NCI-H748 (cell line): Measurements from ENCODE around the gene FAHD1.

Experiments
- DNase-seq: peaks from one replicate; lab custom pipeline; 2025; ENCODE audit not compliant: unreplicated experiment; lab: John Stamatoyannopoulos, UW

Gene FAHD1

GRCh38 chr16:1826691-1827573, at the start of gene FAHD1, which contains the start of gene HAGH:
FAHD1 (plus strand) TSS chr16:1827206; CDS start chr16:1827239, 33 bp downstream.
HAGH (minus strand) TSS chr16:1826825; CDS start chr16:1826787, 38 bp downstream.
- peak; percentile 90 for DNase-seq

DNA sequence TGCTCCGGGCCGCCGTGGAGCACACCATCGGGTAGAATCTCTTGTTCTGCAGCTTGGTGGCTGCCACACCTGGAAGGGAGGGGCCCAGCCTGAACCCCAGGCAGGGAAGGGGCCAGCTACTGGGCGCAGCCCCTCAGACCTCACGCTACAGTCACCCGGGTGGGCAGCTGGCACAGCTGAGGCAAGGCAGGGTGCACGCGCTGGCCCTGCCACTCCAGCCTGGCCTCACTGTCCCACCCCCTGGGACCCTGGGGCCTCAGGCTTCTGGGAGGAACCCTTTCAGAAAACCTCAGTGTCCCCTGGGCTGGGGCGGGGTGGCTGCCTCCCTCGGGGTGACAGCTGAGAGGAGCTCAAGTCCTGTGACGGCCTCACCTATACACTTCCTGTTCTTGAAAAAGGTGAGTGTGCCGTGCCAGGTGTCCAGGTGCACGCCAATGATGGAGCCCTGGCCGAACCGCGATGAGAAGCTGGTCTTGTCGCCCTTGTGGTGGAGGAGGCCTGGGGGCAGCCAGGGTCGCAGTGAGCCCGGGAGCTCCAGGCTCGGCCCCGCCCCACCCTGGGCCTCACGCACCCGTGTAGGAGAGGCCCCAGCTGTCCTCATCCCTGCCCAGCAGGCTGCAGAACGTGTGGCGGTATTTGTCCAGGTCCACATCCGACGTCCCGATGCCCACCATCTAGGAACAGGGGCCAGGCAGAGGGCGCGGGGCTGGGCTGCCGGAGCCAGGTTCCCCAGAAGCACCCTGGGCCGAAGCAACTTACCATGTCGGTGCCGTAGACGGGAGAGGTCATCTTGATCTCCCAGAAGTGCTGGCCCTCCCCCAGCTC, 49.4 kb upstream of the FAHD1 start:
- no peak for DNase-seq

DNA sequence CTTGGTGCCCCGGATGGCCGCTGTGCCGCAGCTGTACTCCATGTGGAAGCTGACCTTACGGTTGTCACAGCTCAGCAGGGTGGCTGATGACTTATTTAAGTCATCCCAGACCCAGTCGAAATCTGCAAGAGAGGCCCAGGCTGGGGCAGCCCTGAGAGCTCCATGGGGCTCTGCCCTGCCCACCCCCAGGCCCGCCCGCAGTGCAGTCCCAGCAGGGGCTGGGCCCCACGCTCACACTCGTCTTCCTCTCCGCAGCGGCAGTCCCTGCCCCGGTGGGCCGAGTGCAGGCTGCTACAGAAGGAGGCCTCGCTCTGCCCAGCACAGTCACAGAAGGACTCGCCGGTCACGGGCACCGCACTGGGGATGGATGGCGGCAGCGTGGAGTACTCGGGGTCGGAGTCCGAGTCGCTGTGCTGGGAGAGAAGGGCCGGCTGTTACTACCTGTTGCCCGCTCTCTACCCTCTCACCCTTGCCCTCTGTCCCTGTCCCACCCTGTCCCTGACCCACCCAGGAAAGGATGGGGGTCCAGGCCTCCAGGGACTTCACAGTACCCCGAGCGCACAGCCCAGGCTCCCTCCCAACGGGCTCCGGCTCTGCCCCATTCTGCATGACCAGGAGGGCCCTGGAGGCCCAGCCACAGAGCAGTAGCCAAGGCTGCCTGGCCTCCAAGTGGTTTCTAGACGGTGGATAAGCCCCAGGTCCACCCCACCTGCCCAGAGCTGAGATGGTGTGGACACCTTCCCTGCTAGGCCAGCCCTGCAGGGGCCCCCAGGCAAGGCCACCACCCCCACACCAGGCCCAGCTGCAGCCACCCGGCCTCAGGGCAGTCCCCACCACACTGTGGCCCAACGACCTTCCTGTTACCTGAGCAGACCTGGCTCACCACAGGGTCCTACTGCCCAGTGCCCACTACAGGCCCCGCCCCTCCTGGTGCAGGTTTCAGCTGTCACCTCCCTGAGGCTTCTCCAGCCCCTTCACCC, 48.5 kb upstream of the FAHD1 start:
- no peak for DNase-seq

DNA sequence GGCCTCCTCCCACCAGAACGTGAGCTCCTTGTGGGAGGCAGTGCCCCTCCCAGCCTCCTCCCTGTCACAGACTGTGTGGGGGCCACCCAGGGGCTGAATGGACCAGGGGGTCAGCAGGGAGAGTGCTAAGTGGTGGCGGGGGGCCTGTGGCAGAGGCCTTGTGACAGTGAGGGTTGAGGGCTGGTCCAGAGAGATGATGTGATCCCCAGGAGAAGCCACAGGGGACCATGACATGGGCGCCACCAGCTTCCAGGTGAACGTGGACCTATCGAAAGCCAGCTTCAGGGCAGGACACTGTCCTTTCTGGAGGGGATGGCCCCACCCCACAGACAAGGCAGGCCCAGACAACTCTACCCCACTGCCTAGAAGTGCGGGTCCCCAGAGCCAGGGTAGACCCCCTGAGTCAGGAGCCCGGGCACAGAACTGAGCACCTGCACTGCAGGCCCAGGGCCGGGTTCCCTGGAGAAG, 47.7 kb upstream of the FAHD1 start:
- DNase-seq, result no peak

DNA sequence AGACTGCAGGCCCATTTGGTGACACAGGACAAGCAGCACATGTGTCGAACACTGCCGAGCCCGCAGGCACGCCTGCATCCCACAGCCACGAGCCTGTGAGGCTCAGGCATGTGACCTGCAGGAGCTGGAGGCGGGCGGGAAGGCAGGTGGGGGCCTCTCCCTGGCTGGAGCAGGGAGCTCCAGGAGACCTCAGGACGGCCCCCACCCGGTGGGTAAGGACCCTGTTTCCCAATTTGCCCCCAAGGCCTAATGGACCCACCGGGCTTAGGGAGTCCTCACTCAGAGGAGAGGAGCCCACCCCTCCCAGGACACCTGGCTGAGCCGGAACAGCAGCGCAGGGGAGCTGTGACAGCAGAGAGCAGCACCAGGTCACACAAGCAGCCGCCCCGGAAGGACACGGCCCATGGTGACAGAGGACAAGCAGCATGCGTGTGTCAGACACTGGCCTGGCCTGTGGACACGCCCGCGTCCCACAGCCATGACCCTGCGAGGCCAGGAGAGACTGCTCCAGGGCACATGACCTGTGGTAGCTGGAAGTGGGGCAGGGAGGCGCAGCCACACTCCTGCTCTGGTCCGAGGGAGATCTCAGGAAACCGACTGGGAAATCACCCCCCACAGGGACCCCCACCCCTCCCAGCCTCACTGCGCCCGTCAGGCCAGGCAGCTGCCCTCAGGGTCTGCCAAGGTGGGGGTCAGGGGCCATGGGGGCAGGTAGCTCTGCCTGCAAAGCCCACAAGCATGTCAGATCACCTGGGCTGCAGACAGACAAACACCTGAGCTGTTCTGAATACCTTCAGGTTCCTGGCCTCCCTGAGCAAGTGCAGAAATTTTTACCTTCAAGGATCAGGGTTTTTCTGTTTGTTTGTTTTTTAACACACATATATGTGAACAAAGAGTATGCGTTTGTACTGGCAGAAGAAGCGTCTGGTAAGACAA, 47.0 kb upstream of the FAHD1 start:
- no peak for DNase-seq

- no peak for DNase-seq
These were observed 46.3 kb upstream of the FAHD1 start for GRCh38 chr16:1780677-1781072.

GRCh38 chr16:1781254-1781653, 45.8 kb upstream of the FAHD1 start:
- no peak for DNase-seq

GRCh38 chr16:1781758-1782407, 45.1 kb upstream of the FAHD1 start:
- peak; percentile 43 for DNase-seq

GRCh38 chr16:1782408-1783264, 44.4 kb upstream of the FAHD1 start, which contains the start of the genes NUBP2 and SPSB3:
NUBP2 (plus strand) TSS chr16:1782960; CDS start chr16:1783021, 61 bp downstream.
SPSB3 (minus strand) TSS chr16:1782571; CDS start chr16:1781483, 1,088 bp downstream.
- peak; percentile 99 for DNase-seq

- DNase-seq, result no peak
These were observed 41.8 kb upstream of the FAHD1 start for GRCh38 chr16:1784977-1785845.

DNA sequence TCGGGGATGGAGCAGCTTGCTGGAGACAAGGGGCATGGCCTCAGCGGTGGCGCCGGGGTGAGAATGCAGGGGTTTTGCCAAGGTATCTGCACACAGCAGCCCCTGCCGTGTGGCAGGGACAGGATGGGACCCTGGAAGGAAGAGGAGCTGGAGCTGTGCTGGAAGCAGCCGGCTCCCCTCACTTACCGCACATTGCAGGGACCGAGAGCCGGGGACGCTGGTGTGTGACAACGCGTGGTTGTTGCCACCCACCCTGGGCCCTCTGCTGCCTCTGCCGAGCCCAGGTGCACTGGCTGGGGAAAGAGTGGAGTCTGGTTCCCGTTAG, 41.2 kb upstream of the FAHD1 start:
- no peak for DNase-seq

DNA sequence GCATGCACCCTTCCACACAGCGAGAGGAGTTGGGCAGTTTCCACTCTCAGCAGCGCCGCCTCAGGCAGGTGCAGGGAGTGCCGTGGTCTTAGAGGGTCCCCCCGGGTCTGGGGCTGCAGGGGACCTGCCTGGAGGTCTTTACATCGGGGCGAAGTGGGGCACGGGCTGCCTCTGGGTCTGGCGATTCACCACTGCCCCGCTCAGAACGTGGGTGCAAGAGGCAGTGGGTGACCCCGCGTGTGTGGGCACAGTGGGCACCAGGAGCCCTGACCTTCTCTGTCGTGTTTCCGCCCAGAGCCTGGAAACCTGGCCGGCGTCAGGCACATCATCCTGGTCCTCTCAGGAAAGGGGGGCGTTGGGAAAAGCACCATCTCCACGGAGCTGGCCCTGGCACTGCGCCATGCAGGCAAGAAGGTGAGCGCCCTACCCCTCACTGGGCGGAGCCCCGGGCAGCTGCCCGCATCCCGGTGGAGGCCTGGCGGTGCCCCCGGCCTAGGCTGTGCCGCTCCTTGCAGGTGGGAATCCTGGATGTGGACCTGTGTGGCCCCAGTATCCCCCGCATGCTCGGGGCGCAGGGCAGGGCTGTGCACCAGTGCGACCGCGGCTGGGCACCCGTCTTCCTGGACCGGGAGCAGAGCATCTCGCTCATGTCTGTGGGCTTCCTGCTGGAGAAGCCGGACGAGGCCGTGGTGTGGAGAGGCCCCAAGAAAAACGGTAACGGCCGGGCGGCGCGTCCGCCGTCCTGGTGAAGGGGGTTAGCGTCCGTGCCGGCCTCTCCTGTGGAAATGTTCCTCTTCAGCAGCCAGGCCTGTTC, 40.6 kb upstream of the FAHD1 start:
- no peak for DNase-seq

GRCh38 chr16:1787056-1787321, 40.0 kb upstream of the FAHD1 start:
- DNase-seq, result no peak

DNA sequence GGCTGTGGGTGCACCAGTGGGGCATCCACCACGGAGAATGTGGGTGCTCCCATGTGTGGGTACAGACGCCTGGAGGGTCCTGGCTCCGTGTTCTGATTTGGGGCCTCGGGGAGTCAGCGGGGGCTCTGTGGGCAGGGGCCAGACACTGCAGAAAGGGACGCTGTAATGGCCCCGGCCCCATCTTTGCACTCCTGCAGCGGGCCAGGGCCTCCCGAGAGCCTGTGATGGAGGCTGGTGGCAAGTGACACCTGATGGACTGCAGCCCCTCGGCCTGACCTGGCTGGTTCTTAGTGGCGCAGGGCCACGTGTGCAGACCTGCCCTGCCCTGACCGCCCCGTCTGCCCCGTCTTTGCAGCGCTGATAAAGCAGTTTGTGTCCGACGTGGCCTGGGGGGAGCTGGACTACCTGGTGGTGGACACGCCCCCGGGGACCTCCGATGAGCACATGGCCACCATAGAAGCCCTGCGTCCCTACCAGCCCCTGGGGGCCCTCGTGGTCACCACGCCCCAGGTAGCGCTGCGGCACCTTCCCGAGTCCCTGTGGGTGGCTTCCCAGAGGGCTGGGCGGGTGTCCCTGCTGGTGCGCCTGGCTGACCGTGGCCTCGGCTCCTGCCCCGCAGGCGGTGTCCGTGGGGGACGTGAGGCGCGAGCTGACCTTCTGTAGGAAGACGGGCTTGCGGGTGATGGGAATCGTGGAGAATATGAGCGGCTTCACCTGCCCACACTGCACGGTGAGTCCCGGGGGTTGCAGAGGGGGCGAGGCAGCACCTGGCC, 39.5 kb upstream of the FAHD1 start:
- no peak for DNase-seq

GRCh38 chr16:1788095-1788707, 38.8 kb upstream of the FAHD1 start:
- no peak for DNase-seq
